Endothelial cell (in vitro differentiated cells): Measurements from ENCODE around the gene TMC7. TPM values are rescaled to one million over a fixed set of nuclear protein-coding genes. Genes with fewer than 3 reads are reported as not detected.

Source experiments
- total RNA-seq: library from RNA; stranded (reverse); fragmentation: NEBNext Ultra II Directional; extraction: Animal tissue kit (Norgen Biotek cat#: 25700); gene quantifications from one replicate; pipeline ENCODE4 v1.2.1, GENCODE V29; 2021; ENCODE audit not compliant: unreplicated experiment

Gene TMC7
- total RNA-seq, 1 donor from 2014 or later, result 16.9 TPM

Other genes starting within 250 kb of the TMC7 start
- gene RPS15A, start 193.6 kb upstream of the TMC7 start, total RNA-seq, result 1,627 TPM
- gene ARL6IP1, start 182.4 kb upstream of the TMC7 start, total RNA-seq, result 147 TPM
- 70.1 TPM for gene SMG1, start 57.5 kb upstream of the TMC7 start, total RNA-seq
- 15.3 TPM for gene COQ7, start 83.7 kb downstream of the TMC7 start, total RNA-seq
- 65.1 TPM for gene ITPRIPL2, start 130.0 kb downstream of the TMC7 start, total RNA-seq
- 16.4 TPM for gene SYT17, start 184.3 kb downstream of the TMC7 start, total RNA-seq